Stimulated activated CD4-positive, alpha-beta T cell treated with anti-CD3 and anti-CD28 coated beads, Interleukin-15, amount 100 ng/mL, for 24 hours (primary cell): ENCODE measurements around the gene HLA-F.

Experiments
- DNase-seq: peaks from one replicate; pipeline ENCODE4 v3.0.0-alpha.2; 2020

The HLA-F gene

DNA sequence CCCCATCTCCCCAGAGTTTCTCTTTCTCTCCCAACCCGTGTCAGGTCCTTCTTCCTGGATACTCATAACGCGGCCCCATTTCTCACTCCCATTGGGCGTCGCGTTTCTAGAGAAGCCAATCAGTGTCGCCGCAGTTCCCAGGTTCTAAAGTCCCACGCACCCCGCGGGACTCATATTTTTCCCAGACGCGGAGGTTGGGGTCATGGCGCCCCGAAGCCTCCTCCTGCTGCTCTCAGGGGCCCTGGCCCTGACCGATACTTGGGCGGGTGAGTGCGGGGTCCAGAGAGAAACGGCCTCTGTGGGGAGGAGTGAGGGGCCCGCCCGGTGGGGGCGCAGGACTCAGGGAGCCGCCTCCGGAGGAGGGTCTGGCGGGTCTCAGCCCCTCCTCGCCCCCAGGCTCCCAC lies at the start of gene HLA-F:
HLA-F (plus strand) TSS at position 173 of the 404 bp plus-strand sequence; CDS start at position 203, 30 bp downstream.
- DNase-seq, result peak; percentile 86

DNA sequence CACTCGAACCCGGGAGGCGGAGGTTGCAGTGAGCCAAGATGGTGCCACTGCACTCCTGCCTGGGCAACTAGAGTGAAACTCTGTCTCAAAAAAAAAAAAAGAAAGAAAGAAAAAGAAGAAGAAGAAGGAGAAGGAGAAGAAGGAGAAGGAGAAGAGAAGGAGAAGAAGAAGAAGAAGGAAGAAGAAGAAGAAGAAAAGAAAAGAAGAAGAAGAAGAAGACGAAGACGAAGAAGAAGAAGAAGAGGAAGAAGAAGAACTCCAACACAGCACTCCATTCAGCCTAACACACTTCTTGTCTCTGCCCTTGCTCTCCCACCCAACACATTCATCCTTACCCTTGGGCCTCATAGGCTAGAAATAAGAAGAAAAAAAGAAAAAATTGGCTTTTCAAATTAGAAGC lies 49.2 kb upstream of the HLA-F start:
- DNase-seq, result no peak

DNA sequence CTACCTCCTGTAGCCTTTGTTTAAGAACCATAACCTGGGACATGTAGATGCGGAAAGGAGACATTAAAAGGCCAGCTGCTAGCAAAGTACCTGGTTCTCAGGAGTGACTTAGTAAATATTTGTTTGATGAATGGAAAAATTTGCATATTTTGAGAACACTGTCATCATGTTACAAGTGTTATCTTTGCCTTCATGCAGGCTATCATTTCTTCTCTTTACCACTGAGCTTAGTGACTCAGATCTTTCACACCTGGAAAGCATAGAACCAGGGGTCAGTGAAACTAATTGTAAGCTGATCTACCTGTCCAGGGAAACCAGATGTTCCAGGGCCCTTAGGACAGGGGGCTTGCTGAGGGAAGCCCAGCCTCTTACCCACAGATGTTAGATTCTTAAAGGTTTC lies 47.7 kb upstream of the HLA-F start:
- DNase-seq, result no peak

DNA sequence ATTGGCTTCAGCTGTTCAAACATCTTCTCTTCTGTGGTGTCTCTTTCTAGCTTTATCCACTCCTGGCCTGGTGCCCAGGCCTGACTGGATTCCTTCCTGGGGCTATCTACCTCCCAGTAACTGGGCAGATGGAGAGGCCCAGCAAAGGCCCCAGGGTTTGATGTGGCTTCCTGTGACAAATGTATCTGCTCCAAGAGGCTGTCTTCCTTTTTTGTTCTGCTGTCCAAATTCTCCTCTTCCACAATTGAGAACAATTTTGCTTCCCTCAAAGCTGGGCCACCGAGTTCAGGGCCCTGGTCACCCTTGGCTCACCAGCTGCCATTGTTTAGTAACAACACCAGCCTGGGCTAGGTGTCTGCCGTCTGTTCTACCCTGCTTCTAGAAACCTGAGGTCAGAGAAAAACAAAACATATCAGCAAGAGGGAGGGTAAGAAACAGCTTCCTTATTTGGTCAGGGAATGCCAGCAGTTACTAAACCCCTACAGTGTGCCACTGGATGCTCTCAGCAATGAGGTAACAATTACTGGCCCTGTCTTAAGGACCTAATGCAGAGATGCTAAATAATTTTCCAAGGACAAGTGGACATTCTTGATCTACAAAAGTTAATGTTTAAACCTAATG lies 46.1 kb upstream of the HLA-F start:
- DNase-seq, result no peak

DNA sequence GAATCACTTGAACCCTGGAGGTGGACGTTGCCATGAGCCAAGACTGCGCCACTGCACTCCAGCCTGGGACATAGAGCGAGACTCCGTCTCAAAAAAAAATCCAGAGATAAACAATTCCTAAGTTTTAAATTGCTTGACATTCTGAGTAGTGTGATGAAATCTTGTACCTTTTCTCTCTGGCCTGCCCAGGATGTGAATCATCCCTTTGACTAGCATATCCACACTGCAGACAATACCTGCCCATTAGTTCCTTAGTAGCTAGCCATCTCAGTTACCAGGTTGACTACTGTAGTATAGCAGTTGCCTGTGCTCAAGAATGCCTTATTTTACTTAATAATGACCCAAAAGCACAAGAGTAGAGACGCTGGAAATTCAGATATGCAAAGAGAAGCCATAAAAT lies 45.1 kb upstream of the HLA-F start:
- DNase-seq, result no peak

DNA sequence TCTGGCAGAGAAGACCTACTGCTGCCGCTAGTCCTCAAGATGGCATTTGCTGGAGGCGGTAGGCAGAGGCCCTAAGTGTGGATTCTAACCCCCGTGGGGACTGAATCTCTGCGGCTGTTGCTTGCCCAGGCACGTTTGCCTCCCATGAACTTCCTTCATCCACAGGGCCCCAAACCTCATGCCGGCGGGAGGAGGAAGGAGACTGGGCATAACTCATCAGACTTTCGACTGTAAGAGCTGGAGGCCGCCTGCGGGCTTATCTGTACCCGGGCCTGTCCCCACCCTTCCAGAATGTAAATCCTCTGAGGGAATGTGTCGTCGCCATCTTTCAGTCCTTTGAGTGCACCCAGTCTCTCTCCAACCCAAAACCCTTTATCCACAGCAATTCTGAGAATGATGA lies 43.3 kb upstream of the HLA-F start:
- DNase-seq, result no peak

DNA sequence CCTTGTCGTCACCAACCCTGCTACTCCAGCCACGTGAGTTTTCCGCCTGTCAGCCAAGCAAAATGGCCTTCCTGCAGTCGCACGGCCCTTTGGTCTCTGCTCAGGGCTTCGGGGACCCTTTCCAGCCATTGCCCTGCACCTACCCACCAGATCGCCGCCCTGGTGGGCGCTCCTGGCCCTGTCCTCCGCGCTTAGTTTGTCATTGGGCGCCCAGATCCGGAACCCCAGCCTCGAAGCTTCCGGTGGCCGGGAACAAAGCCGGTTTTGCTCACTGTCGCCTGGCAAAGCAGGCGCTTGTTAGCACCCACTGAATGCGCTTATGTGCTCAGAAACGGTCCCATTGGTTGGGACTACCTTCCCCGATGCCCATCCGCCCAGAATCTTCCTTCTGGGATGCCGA lies 42.8 kb upstream of the HLA-F start:
- DNase-seq, result no peak

DNA sequence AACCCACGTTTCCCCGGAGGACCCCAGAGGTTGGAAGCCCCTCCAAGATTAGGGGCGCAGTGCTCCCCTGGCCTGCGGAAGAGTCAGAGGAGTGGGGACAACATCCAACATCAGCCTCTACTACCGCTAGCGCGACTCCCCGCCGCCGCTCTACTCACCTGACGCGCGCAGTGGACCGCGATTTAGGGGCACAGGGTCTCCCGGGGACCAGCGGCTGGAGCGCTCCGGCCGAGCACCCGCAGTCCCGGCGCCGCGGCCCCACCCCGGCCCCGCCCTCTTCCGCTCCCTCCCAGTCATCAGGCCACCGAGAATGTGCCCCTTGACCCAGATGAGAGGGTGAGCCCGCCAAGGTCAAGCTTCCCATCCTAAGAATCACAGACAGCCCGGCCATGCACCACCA lies 42.3 kb upstream of the HLA-F start, which contains the start of gene ZFP57:
ZFP57 (minus strand) TSS at position 249 of the 400 bp plus-strand sequence. CDS start 4,149 bp downstream, outside the sequence.
- DNase-seq, result no peak

DNA sequence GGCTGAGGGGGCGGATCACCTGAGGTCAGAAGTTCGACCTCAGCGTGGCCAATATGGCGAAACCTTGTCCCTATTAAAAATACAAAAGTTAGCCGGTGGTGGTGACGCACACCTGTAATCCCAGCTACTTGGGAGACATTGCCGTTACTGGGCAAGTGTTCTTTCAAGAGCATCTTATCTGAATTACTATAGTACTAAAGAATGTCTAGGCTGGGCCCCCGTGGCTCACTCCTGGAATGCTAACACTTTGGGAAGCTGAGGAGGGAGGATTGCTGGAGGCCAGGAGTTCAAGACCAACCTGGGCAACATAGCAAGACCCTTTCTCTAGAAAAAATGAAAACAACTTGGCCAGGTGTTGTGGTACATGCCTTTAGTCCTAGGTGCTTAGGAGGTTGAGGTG lies 41.4 kb upstream of the HLA-F start:
- DNase-seq, result no peak

DNA sequence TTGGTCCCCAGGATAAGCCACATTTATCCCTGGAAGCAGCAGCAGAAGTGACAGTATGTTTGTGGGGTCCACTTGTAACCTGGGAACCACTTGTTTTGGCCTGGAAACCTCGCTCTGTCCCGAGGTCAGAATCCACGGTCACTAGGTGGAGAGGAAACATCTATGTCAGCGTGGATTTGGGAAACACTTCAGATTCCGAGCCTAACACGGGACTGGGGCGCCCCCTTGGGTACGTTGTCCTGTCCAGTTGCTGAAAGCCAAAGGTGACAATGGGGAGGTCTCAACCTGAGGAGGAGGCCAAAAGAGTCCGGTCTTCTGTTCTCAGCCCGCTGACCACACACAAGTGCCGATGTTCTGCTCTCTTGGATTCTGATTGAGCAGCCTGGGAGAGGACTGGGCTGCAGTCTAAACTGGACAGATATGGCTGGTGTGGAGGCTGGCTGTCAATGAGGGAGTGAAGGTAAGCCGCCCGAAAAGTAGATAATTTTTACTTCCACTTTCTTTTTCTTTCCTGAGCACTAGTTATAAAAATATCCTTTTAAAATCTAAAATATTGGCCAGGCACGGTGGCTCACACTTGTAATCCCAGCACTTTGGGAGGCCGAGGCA lies 37.4 kb upstream of the HLA-F start:
- DNase-seq, result no peak

DNA sequence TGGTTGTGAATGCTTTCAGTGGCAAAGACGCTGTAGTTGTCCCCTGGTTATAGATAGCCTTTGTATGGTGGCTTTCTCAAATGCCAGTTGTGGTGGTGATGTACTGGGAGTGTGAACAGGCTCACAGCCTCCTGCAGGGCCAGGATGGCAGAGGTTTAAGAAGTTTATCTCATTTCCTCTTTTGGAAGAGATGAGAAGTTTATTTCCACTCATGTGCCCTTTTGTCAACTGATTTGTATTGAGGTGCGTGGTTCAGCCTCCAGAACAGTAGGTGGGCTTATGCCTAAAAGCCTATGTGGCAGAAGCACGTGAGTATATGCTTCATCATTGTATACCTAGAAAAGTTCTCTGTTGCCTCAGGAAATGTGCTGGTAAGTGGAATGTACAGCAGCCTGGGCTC lies 28.6 kb upstream of the HLA-F start:
- no peak for DNase-seq

DNA sequence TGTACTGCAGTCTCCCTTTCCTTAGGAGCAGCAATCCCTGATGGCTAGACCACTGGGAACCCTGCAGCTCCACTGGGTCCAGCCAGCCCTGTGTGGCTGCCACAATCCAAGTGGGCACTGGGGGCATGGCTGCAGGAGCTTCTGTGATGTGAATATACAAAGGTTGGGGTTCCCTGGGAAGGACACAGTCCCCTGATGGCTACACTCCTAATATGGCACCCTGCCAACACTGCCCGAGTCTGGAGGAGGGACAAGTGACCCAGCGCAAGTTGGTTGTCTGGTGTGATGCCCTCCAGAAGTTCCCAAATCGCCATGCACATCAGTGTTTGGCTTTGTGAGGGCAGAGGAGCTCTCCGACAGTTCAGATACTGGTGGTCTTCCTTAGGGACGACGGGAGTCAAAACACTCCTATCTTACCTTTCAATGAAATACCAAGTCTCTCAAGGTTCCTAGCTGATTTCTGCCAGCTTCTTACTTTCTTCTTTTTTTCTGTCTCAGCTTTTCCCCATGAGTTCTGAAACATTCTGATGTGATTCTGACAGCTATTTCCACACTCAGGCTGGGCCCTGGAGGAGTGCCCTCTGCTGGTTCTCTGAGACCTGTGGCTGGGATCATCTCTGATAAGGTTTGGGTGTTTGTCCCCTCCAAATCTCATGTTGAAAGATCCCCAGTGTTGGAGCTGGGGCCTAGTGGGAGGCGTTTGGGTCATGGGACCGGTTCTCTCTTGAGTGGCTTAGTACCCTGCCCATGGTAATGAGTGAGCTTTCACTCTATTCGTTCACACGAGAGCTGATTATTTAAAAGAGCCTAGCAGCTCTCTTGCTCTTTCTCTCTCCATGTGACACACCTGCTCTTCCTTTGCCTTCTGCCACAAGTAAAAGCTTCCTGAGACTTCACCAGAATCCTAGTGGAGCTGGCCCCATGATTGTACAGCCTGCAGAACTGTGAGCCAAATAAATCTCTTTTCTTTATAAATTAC lies 26.8 kb upstream of the HLA-F start:
- peak; percentile 25 for DNase-seq

DNA sequence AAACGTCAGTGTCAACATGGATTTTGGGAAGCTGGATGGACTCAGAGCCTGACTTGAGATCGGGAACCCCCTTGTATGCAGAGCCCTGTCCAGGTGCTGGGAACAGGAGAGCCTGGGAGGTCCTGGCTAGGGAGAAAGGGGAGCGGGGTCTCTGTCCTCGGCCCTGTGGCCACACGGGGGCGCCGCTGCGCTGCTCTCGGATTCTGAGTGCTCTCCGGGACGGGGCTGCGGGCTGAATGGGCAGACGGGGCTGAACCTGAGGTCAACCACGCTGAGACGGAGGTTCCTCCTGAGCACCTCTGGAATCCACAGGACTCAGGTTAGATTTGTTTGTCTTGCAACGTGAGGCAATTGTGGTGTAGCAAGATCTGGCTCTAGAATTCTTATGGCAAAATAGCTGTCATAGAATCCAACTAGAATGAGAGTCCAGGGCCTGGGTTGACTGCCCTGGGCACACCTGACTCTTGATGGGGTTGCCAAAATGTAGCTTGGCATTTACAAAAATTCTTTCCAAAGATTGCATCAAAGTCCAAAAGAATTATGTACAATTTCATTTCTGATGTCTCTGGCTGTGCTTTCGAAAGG lies 20.6 kb upstream of the HLA-F start:
- peak; percentile 86 for DNase-seq

DNA sequence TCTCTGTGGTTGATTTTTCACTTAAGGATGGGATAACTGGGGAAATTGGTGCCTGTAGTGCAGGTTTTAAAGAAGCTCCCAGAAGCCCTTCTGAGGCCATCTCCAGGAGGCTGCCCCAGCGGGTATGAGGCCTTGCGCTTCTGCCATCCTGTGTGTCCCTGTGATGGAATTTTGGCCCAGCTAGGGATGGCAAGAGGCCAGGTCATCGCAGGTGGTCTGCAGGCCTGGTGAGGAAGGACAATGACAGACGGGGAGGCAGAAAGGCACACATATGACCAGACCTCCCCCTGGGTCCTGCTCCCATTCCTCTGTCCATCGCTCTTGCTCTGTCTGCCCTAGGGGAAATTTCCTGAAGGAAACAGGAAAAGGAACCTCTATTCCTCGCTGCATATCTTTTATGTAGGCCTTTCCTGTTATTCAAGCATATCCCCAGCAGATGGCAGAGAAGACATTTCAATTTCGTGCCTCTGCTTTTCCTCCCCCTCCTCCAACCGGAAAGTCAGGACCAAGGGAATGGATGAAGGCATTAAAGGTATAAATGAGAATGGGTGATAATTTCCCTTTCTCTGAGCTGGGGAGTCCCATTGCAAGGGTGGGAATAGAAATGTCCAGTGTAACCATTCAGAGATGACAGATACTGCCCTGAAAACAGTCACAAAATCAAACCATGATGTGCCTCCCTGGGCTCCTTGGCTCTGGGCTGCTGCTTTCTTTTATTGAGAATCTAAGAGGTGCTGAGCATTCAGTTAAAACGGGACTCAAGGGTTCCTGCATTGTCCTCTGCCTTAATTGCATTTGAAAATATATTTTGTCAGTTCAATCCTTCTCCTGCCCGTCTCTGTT lies 17.6 kb upstream of the HLA-F start:
- no peak for DNase-seq

DNA sequence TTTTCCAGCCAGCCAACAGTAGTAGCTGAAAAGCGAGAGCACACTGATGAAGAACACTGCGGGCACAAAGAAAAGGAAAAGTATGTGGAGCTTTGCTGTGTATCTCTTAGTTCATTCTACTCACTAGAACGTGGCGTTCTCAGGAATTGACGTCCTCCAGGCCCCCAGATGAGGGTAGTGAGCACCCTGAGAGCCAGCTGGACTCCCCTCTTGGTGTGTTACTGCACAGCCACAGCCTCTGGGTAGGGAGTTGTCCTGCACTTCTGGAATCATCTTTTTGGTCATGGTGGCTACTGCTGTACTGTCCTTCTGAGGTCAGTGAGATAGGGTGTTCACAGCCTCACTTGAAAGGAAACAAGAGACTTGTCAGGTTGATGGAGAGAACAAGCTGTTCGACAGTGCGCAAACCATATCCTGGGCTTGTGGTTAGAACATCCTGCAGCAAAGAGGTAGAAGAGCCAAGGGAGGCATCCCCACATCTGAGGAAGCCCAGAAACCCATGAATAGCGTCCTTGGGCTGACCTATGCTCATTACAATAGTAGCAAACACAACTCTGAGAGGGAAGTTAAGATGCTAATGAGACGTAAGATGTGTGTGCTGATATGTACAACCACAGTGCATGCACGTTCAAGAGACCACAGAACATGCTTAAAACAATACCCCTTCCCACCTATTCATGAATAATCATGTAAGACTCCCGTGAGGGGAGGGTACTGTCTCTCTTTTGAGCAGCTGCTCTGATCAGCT lies 14.6 kb upstream of the HLA-F start:
- peak; percentile 59 for DNase-seq

DNA sequence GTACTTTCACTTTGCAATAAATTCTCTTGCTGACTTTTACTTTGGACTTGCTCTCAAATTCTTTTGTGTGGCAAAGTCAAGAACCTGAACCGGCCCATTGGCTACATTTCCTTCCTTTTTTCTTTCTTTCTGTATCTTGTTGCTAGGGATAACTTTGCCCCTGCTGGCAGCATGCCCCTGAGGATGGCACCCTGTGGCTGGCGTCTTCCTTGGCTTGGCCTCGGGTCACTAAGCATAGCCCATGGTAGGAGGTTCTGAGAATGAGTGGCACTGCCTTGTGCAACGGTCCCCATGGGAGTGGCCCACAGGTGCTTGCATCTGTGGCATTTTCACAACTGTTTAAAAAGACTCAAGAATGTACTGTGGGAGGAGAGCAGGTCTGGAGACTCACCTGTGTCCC lies 14.0 kb upstream of the HLA-F start:
- no peak for DNase-seq

DNA sequence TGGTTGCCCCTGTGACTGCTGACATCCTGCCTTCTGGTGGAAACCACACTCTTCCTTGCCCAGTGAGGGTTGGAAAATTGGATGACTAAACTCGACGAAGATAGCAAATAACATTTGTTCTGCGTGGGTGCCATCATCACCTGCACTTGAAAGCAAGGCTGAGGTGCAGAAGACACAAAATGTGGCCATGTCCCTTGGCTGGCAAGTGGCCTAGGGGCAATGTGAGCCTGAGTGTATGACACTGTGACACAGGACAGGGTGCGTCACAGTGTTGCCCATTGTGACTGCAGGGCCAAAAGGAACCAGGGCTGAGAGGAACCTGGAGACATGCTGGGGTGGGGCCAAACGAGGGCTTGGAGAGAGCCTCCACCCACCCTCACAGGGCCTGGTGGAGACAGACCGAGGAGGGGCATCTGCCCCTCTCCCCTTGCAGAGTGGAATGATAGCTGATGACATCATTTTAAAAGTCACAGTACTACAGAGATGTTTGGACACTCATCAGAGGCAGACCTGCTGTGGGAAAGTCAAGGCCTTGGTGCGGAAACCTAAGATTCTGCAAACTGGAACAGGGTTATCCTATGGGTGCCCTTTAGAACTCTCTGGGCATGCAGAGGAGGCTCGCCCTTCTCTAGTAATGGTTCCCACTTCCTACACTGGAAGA lies 12.8 kb upstream of the HLA-F start:
- DNase-seq, result no peak

DNA sequence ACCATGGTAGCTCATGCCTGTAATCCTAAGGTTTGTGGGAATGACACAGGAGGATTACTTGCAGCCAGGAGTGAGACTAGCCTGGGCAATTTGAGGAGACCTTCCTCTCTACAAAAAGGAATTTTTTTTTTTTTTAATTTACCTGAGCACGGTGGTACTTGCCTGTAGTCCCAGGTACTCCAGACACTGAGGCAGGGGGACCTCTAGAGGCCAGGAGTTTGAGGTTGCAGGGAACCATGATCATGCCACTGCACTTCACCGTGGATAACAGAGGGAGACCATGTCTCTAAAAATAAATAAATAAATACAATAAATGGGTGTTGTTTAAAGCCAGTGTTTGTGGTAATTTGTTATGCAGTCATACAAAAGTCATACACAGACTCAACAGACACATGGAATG lies 2.4 kb upstream of the HLA-F start:
- no peak for DNase-seq

DNA sequence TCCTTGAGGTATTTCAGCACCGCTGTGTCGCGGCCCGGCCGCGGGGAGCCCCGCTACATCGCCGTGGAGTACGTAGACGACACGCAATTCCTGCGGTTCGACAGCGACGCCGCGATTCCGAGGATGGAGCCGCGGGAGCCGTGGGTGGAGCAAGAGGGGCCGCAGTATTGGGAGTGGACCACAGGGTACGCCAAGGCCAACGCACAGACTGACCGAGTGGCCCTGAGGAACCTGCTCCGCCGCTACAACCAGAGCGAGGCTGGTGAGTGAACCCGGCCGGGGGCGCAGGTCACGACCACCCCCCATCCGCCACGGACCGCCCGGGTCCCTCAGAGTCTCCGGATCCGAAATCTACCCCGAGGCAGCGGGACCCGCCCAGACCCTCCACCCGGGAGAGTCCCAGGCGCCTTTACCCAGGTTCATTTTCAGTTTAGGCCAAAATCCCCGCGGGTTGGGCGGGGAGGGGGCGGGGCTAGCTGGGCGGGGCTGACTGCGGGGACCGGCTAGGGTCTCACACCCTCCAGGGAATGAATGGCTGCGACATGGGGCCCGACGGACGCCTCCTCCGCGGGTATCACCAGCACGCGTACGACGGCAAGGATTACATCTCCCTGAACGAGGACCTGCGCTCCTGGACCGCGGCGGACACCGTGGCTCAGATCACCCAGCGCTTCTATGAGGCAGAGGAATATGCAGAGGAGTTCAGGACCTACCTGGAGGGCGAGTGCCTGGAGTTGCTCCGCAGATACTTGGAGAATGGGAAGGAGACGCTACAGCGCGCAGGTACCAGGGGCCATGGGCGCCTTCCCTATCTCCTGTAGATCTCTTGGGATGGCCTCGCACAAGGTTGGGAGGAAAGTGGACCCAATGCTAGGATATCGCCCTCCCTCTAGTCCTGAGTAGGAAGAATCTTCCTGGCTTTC lies 693 bp downstream of the HLA-F start:
- peak; percentile 85 for DNase-seq
